HepG2 (cell line): ENCODE results near the gene ZKSCAN3. TPM values are rescaled to one million over a fixed set of nuclear protein-coding genes. Genes with fewer than 3 reads are reported as not detected.

Source experiments
- ESRRA ChIP-seq: sonication (generic); formaldehyde crosslinking; IDR thresholded peaks from 2 replicates; pipeline ENCODE4 v1.5.1; 2020; ENCODE audit warnings: mild to moderate bottlenecking, low read depth, missing genetic modification reagents
- ETV5 ChIP-seq: IDR thresholded peaks from 2 replicates; pipeline ENCODE4 v1.6.1; 2018; ENCODE audit warnings: missing biosample characterization, missing genetic modification reagents, inconsistent platforms, borderline replicate concordance
- FOXO1 ChIP-seq: sonication (generic); formaldehyde crosslinking; IDR thresholded peaks from 2 replicates; pipeline ENCODE4 v1.4.0; 2020; ENCODE audit warnings: missing genetic modification reagents
- GATAD2A ChIP-seq: IDR thresholded peaks from 2 replicates; pipeline ENCODE4 v1.6.1; 2016
- IRF2 ChIP-seq: IDR thresholded peaks from 2 replicates; pipeline ENCODE4 v1.6.1; 2018; ENCODE audit warnings: missing genetic modification reagents, missing compliant biosample characterization
- MLXIP ChIP-seq: sonication (generic); formaldehyde crosslinking; IDR thresholded peaks from 2 replicates; pipeline ENCODE4 v1.9.0; 2021; ENCODE audit warnings: missing genetic modification reagents, borderline replicate concordance
- NFE2L1 ChIP-seq: sonication (generic); formaldehyde crosslinking; IDR thresholded peaks from 2 replicates; pipeline ENCODE4 v1.4.0; 2020; ENCODE audit warnings: missing genetic modification reagents, mild to moderate bottlenecking, borderline replicate concordance
- SATB2 ChIP-seq: sonication (generic); formaldehyde crosslinking; IDR thresholded peaks from 2 replicates; pipeline ENCODE4 v1.5.0; 2020; ENCODE audit warnings: missing genetic modification reagents
- TBX3 ChIP-seq: fragments of 450-650 bp; IDR thresholded peaks from 2 replicates; pipeline ENCODE4 v1.6.1; 2017; ENCODE audit warnings: antibody characterized with exemption, mild to moderate bottlenecking, inconsistent platforms, borderline replicate concordance
- THAP11 ChIP-seq: IDR thresholded peaks from 2 replicates; pipeline ENCODE4 v1.6.1; 2016; ENCODE audit warnings: missing biosample characterization, missing genetic modification reagents
- TP53 ChIP-seq: sonication (generic); formaldehyde crosslinking; conservative IDR thresholded peaks from 2 replicates; pipeline ENCODE4 v1.4.0; 2020; ENCODE audit warnings: missing genetic modification reagents
- XBP1 ChIP-seq: sonication (generic); formaldehyde crosslinking; IDR thresholded peaks from 2 replicates; pipeline ENCODE4 v1.5.0; 2020; ENCODE audit warnings: missing genetic modification reagents
- ZFP90 ChIP-seq: sonication (generic); formaldehyde crosslinking; IDR thresholded peaks from 2 replicates; pipeline ENCODE4 v1.8.0; 2022; ENCODE audit warnings: missing genetic modification reagents, mild to moderate bottlenecking, inconsistent platforms, borderline replicate concordance
- ZGPAT ChIP-seq: IDR thresholded peaks from 2 replicates; pipeline ENCODE4 v1.6.1; 2016; ENCODE audit warnings: mild to moderate bottlenecking
- ZNF224 ChIP-seq: sonication (generic); formaldehyde crosslinking; IDR thresholded peaks from 2 replicates; pipeline ENCODE4 v1.5.0; 2020; ENCODE audit warnings: mild to moderate bottlenecking, missing genetic modification reagents
- ZNF362 ChIP-seq: sonication (generic); formaldehyde crosslinking; IDR thresholded peaks from 2 replicates; pipeline ENCODE4 v1.4.0; 2020; ENCODE audit warnings: missing genetic modification reagents, mild to moderate bottlenecking, borderline replicate concordance
- ZNF552 ChIP-seq: sonication (generic); formaldehyde crosslinking; IDR thresholded peaks from 2 replicates; pipeline ENCODE4 v1.9.0; 2022; ENCODE audit warnings: missing genetic modification reagents, mild to moderate bottlenecking, borderline replicate concordance
- ZNF703 ChIP-seq: sonication (generic); formaldehyde crosslinking; IDR thresholded peaks from 2 replicates; pipeline ENCODE4 v1.5.1; 2020; ENCODE audit warnings: missing genetic modification reagents, mild to moderate bottlenecking, moderate library complexity, borderline replicate concordance
- ZNF775 ChIP-seq: sonication (generic); formaldehyde crosslinking; IDR thresholded peaks from 2 replicates; pipeline ENCODE4 v1.4.0; 2020; ENCODE audit warnings: missing genetic modification reagents, mild to moderate bottlenecking, moderate library complexity, borderline replicate concordance
- polyA plus RNA-seq, 8 experiments: library from polyadenylated mRNA; depleted of rRNA in 3 of 8; stranded (reverse) in 7 of 8; unstranded in 1 of 8; fragments of >200 nt; fragmentation: Illumina TruSeq in 4 of 8; extraction: Trizol in 4 of 8; gene quantifications; 2 replicates each; pipeline versions ENCODE4 v1.2.1 to v1.2.3, GENCODE V29; 2011 to 2016; ENCODE audit warnings: low read depth in 4 of 8, missing spikeins in 1 of 8, mixed read lengths in 1 of 8; ENCODE audit not compliant: insufficient read depth in 1 of 8
- total RNA-seq, 5 experiments: library from RNA; depleted of rRNA; stranded (reverse); fragments of >200 nt; fragmentation: Illumina TruSeq; extraction: Trizol; gene quantifications; 2 replicates each; pipeline ENCODE4 v1.2.3, GENCODE V29; 2016; ENCODE audit warnings: low read depth in 1 of 5
- TF ChIP-seq, protein P1 (sequence below): sonication (generic); formaldehyde crosslinking; IDR thresholded peaks from 2 replicates; pipeline ENCODE4 v1.4.0; 2020; ENCODE audit warnings: missing genetic modification reagents
- TF ChIP-seq, protein P2 (sequence below): sonication (generic); formaldehyde crosslinking; IDR thresholded peaks from 2 replicates; pipeline ENCODE4 v1.4.0; 2020; ENCODE audit warnings: missing genetic modification reagents

The ZKSCAN3 gene
- total and polyA plus RNA-seq, 2 of the 13 experiments (the other 11 are each of a cell fraction or from before 2014, with no cell fraction given) = 3.3 to 7.4 TPM

DNA sequence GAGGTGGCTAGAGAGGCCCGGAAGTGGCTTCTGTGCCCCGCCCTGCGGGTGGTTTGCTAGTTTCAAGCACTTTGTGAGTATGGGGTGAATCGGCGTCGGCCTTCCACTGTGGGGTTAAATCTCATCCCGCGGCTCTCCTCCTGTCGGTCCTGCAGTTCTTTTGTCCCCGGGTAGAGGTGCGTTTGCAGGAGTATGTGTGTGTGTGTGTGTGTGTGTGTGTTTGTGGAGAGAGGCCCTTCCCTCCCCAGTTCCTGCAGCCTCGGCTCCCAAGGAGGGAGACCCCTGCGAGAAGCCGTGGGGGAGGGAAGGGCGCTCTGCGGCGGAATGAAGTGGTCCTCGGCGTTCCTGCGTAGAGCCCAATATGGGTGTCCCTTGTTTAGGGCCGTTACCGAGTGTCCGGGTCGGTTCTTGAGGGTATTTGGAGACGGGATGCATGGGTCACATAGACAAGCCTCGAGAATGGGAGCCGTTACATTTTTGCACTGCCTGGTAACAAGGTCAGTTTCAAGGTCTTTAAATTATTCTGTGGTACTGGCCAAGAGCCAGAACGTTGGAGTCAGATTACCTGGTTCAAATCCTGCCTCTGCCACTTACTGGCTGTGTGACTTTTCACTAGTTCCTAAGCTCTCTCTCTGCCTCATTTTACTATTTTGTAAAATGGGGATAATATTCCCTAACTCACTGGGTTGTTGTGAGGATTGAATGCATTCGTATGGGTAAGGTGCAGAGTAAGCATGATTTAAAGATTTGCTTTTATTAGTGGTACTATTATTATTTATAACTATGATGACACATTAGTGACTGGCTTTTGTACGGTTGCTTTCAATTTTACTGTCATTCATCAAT lies at the start of gene ZKSCAN3 (continued):
- TF ChIP-seq, protein P1, sequence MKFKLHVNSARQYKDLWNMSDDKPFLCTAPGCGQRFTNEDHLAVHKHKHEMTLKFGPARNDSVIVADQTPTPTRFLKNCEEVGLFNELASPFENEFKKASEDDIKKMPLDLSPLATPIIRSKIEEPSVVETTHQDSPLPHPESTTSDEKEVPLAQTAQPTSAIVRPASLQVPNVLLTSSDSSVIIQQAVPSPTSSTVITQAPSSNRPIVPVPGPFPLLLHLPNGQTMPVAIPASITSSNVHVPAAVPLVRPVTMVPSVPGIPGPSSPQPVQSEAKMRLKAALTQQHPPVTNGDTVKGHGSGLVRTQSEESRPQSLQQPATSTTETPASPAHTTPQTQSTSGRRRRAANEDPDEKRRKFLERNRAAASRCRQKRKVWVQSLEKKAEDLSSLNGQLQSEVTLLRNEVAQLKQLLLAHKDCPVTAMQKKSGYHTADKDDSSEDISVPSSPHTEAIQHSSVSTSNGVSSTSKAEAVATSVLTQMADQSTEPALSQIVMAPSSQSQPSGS (CRISPR knock-in tag) = peak; percentile 66
- TF ChIP-seq FOXO1 (CRISPR knock-in tag) (peak; percentile 37; the same call in 1 of the 2 replicates), TBX3 (0 out of 2 replicates have a peak, but pooled peaks have one; percentile 23), ZFP90 (0 out of 2 replicates have a peak, but pooled peaks have one; percentile 23), ZNF703 (no peak), MLXIP (no peak), ZNF362 (no peak), IRF2 (peak; percentile 91), ZNF224 (CRISPR knock-in tag) (peak; percentile 13; the same call in 1 of the 2 replicates), ESRRA (CRISPR knock-in tag) (peak; percentile 94), TP53 (CRISPR knock-in tag) (no peak), ZNF552 (CRISPR knock-in tag) (no peak), ZGPAT (CRISPR knock-in tag) (peak; percentile 89), GATAD2A (CRISPR knock-in tag) (peak; percentile 73), ZNF775 (CRISPR knock-in tag) (no peak), XBP1 (CRISPR knock-in tag) (no peak), THAP11 (CRISPR knock-in tag) (peak; percentile 84), ETV5 (CRISPR knock-in tag) (peak; percentile 96), SATB2 (CRISPR knock-in tag) (no peak), NFE2L1 (CRISPR knock-in tag) (no peak)
- TF ChIP-seq, protein P2, sequence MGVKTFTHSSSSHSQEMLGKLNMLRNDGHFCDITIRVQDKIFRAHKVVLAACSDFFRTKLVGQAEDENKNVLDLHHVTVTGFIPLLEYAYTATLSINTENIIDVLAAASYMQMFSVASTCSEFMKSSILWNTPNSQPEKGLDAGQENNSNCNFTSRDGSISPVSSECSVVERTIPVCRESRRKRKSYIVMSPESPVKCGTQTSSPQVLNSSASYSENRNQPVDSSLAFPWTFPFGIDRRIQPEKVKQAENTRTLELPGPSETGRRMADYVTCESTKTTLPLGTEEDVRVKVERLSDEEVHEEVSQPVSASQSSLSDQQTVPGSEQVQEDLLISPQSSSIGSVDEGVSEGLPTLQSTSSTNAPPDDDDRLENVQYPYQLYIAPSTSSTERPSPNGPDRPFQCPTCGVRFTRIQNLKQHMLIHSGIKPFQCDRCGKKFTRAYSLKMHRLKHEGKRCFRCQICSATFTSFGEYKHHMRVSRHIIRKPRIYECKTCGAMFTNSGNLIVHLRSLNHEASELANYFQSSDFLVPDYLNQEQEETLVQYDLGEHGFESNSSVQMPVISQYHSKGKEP (CRISPR knock-in tag) = no peak
